Effector memory CD4-positive, alpha-beta T cell (primary cell): ENCODE results near the gene FAM184B.
"Not testable (repeated sequence)": the region's sequence is repeated elsewhere in the genome, so short reads cannot be mapped to it uniquely, and the experiment has no call there.

Experiments used
- DNase-seq, 3 donors: peaks; one replicate each; pipeline ENCODE4 v3.0.0-alpha.2; 2020
- H3K27ac ChIP-seq: 2 replicates; pipeline ENCODE4 v1.7.0; 2013; ENCODE audit warnings: mild to moderate bottlenecking, low read length, moderate library complexity; ENCODE audit not compliant: insufficient read depth, poor library complexity, severe bottlenecking
- H3K27me3 ChIP-seq: replicated peaks from 2 replicates; pipeline ENCODE4 v1.7.0; 2013; ENCODE audit warnings: mild to moderate bottlenecking, low read length; ENCODE audit not compliant: insufficient read depth, control insufficient read depth, poor library complexity, severe bottlenecking
- H3K36me3 ChIP-seq: 2 replicates; pipeline ENCODE4 v1.7.0; 2013; ENCODE audit warnings: mild to moderate bottlenecking, low read length, moderate library complexity; ENCODE audit not compliant: control insufficient read depth, insufficient read depth
- H3K4me1 ChIP-seq: 2 replicates; pipeline ENCODE4 v1.7.0; 2013; ENCODE audit warnings: low read length, mild to moderate bottlenecking; ENCODE audit not compliant: control insufficient read depth, insufficient read depth, poor library complexity, severe bottlenecking
- H3K4me3 ChIP-seq: 2 replicates; pipeline ENCODE4 v1.7.0; 2013; ENCODE audit warnings: low read length, low read depth, mild to moderate bottlenecking; ENCODE audit not compliant: insufficient read depth, poor library complexity, severe bottlenecking
- H3K9me3 ChIP-seq: 2 replicates; pipeline ENCODE4 v1.7.0; 2013; ENCODE audit warnings: mild to moderate bottlenecking, low read length, moderate library complexity; ENCODE audit not compliant: control insufficient read depth

FAM184B gene

DNA sequence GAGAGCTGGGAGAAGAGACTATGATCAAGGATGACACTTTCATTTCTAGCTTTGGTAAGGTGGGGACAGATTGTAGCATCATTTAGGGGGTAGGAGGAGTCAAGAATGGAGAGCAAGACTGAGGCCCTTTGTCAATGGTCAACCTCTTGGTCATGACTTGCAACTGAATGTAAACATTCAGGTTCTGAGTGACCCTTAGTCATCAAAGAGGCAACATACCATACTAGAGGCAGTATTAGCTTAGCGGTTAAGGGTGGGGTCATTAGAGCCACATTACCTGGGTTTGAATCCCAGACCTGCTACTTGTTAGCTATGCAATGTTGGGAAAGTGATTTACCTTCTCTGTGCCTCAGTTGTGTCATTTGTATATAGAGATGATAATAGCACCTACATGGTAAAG, 90.5 kb downstream of the FAM184B start:
- Histone ChIP-seq H3K27me3 (no peaks in the 10 kb centered on the region), H3K36me3 (no peaks in the 10 kb centered on the region), H3K9me3 (no peaks in the 10 kb centered on the region), H3K4me3 (no peak overlapping the region), H3K4me1 (no peaks in the 10 kb centered on the region), H3K27ac (no peak overlapping the region)
- no peak for DNase-seq

DNA sequence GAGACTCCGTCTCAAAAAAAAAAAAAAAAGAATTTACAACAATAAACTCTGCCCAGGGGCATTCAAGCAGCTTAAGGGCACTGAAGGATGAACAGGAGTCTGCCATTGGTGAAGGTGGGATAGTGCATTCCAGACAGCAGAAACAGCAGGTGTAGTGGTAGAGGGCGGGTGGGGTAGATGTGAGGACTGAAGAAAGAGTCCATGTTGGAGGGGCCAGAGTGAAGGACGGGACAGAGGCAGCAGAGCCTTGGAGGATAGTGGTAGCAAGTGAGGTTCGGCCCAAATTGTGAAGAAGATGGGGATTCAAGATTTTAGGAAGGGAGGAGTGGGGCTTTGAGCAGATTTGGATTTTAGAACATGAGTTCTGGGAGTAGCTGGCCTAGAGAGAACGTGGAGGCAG, 91.3 kb downstream of the FAM184B start:
- no peak for DNase-seq
- Histone ChIP-seq H3K9me3 (no peaks in the 10 kb centered on the region), H3K27ac (no peak overlapping the region)

DNA sequence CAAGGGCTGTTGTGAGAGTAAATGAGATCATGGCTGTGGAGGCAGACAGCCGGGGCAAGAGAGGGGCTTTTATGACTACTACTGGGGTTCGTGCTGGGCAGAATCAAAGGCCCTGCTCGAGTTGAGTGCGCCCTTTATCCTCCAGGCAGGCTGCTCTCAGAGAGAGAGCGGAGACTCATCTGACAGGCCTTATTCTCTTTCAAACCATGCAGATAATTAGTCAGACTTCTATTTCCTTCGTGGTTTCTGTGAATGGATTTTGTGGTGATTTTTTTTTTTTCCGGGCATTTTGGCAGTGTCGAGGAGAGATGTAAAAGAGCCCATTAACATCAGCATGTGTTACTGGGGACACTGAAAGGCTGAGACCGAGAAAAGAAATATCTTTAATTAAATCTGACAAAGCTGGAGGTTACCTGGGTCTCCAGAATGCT, 93.4 kb downstream of the FAM184B start:
- H3K27me3 ChIP-seq, result no peaks in the 10 kb centered on the region
- H3K4me1 ChIP-seq, result no peaks in the 10 kb centered on the region
- no peak for DNase-seq
- H3K27ac ChIP-seq, result no peak overlapping the region
- H3K36me3 ChIP-seq, result no peaks in the 10 kb centered on the region
- H3K9me3 ChIP-seq, result no peaks in the 10 kb centered on the region
- no peak overlapping the region for H3K4me3 ChIP-seq

More for the DNA sequence above, 91.3 kb downstream of the FAM184B start:
- no peaks in the 10 kb centered on the region for H3K27me3 ChIP-seq
- no peak overlapping the region for H3K4me3 ChIP-seq
- no peaks in the 10 kb centered on the region for H3K4me1 ChIP-seq
- H3K36me3 ChIP-seq, result no peaks in the 10 kb centered on the region

DNA sequence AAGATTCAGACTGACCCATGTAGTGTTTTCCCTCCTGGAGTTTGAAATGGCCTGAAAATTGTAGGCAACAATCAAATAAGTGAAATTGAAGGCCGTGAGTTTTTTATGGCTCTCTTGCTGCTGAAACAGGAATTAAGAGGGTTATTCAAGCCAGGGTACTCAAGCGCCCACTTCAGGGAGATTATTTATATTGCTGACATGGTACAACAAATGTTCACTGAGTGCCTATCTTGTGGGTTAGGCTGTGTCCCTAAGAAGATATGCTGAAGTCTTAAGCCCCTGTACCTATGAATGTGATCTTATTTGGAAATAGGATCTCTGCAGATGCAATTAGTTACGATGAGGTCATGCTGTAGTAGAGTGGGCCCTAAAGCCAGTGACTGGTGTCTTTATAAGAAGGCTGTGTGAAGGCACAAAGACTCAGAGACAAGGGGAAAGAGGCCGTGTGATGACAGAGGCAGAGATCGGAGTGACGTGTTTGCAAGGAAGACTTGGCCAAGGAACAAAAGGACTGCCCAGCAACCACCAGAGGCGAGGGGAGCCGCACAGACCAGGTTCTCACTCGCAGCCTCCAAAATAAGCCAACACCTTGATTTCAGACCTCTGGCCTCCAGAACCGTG, 94.1 kb downstream of the FAM184B start:
- Histone ChIP-seq H3K27ac (no peak overlapping the region), H3K36me3 (no peaks in the 10 kb centered on the region), H3K9me3 (no peaks in the 10 kb centered on the region), H3K4me1 (no peaks in the 10 kb centered on the region), H3K27me3 (no peaks in the 10 kb centered on the region), H3K4me3 (no peak overlapping the region)
- DNase-seq, result no peak

DNA sequence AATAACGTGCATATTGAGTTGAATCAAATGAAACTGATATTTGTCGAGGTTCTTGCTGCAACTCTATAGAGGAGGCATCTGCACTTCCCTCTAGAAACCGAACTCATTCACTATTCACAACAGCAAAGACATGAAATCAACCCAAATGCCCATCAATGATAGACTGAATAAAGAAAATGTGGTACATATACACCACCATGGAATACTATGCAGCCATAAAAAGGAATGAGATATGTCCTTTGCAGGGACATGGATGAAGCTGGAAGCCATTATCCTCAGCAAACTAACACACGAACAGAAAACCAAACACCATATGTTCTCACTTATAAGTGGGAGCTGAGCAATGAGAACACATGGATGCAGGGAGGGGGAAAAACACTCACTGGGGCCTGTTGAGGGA, 96.8 kb downstream of the FAM184B start:
- not testable (repeated sequence) for H3K27ac ChIP-seq, DNase-seq, H3K4me1 ChIP-seq, H3K27me3 ChIP-seq, H3K4me3 ChIP-seq, H3K36me3 ChIP-seq, H3K9me3 ChIP-seq

DNA sequence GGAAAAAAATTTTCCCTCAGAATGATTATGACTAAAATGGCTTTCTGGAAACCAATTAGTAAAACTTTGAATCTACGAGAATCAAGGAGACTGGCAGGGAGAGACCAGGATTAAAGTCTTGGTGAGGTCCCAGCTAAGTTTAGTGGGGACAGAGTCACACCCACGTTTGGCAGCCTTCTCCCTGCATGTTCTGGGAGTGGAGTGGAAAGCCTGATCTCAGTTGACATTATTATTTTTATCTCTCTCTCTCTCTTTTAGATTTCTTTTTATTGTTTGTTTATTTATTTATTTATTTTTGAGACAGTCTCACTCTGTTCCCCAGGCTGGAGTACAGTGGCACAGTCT, 99.2 kb downstream of the FAM184B start:
- no peak overlapping the region for H3K4me3 ChIP-seq
- DNase-seq, result no peak
- no peak overlapping the region for H3K27ac ChIP-seq
- no peaks in the 10 kb centered on the region for H3K36me3 ChIP-seq
- H3K4me1 ChIP-seq, result no peaks in the 10 kb centered on the region
- no peaks in the 10 kb centered on the region for H3K27me3 ChIP-seq
- no peaks in the 10 kb centered on the region for H3K9me3 ChIP-seq

DNA sequence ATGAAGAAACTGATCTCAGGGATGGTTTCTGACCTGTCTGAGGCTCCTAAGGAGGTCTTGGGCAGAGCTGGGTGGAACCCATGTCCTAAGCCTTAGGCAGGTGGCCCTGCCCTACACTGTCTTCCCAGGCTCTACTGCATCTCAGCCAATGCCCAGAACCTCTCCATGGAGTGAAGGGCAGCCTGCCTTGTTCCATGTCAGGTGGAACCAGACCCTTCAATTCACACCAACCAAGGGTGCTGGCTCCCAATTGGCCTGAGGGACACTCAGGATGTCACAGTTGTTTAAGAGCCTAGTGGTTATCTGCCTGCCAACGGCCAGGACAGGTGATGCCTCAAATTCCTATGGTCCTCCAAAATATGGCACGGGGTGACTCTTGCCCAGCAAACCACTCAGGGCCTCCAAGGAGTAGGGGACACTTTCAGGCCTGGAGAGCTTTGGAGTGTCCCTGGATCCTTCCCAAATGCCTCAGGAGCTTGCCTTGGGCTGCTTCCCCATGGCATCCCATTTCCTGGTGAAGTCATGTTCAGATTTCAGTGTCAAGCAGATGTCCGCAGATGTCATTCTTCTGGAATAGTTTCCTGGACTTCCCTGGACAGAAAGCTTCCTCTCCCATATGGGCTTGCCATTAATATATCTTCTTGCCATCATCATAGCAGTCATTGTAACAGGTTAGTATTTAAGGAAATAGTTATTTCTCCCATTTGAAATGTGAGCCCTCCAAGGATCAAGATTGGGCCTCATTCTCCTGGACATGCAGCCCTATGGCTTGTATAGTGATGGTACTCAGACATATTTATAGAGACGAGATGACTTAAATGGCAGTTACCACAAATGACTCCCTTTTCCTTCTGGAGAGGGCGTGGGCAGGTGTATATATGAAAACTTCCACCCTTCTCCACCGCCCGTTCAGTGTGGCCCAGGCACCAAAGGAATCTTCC, 99.9 kb downstream of the FAM184B start:
- Histone ChIP-seq H3K36me3 (no peaks in the 10 kb centered on the region), H3K4me1 (no peaks in the 10 kb centered on the region), H3K9me3 (no peaks in the 10 kb centered on the region), H3K4me3 (no peak overlapping the region), H3K27me3 (no peaks in the 10 kb centered on the region), H3K27ac (no peak overlapping the region)
- no peak for DNase-seq

DNA sequence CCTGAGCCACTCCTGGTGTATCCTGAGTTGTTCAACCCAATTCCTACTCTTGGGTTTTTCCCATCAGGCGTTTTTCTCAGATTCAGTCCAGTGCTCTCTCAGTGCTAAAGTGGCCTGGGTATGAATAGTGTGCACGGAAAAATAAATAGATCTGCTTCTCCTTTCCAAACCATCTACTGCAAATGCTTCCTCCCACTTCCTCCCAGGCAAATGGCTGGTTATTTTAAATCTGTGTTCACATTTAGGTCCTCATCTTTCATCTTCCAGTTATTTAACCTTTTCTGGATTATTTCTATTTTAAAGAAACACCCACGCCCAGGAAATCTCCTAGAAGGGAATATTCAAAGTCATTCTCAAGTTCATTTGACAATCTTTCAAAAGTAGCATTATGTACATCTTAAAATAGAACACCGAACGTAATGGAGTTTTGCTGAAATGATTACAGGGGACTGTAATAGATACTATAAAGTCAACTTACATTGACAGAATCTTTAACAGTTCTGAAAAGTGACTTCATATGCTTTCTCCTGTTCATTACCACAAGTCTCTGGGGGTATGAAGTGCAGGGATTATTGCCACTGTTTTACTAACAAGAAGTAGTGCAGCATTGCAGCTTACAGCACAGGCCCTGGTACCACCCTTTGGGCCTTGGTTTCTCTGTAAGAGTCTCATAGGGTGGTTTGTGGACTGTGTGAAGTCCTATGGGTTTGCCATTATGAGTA, 100.7 kb downstream of the FAM184B start:
- Histone ChIP-seq H3K36me3 (no peaks in the 10 kb centered on the region), H3K27ac (no peak overlapping the region), H3K4me3 (no peak overlapping the region), H3K27me3 (no peaks in the 10 kb centered on the region), H3K4me1 (no peaks in the 10 kb centered on the region), H3K9me3 (no peaks in the 10 kb centered on the region)
- DNase-seq, result no peak

DNA sequence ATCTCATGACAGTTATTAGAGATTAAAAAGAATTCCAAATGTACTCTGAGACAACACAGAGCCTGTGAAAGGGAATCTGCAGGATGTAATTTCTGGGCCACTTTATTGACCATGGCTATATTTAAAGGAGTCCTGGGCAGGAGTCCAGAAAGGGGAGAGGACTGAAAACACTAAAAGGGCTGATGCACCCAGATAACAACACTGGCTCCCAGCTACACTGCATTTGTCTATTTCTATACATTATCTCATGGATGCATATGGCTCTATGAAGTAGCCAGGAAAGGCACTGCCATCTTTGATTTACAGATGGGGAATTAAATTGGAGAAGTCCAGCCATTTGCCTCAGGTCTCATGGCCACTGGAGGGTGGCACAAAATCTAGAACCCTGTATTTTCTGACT, 111.0 kb downstream of the FAM184B start:
- no peaks in the 10 kb centered on the region for H3K9me3 ChIP-seq
- H3K36me3 ChIP-seq, result no peaks in the 10 kb centered on the region
- no peak for DNase-seq
- no peak overlapping the region for H3K4me3 ChIP-seq
- no peaks in the 10 kb centered on the region for H3K27me3 ChIP-seq
- H3K27ac ChIP-seq, result no peak overlapping the region
- H3K4me1 ChIP-seq, result no peaks in the 10 kb centered on the region
